Measurements from ENCODE around the gene DUS2.

The DUS2 gene

DNA sequence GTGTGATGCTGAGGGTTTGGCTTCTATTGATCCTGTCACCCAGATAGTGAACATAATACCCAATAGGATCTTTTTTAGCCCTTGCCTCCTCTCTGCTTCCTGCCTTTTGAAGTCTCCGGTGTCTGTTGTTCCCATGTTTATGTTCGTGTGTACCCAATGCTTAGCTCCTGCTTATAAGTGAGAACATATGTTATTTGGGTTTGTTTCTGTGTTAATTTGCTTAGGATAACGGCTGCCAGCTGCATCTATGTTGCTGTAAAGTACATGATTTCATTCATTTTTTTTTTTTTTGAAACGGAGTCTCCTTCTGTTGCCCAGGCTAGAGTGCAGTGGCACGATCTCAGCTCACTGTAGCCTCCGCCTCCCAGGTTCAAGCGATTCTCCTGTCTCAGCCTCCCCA, 23.0 kb downstream of the DUS2 start:
- no peak for DNase-seq (ENCODE audit: low read depth)

DNA sequence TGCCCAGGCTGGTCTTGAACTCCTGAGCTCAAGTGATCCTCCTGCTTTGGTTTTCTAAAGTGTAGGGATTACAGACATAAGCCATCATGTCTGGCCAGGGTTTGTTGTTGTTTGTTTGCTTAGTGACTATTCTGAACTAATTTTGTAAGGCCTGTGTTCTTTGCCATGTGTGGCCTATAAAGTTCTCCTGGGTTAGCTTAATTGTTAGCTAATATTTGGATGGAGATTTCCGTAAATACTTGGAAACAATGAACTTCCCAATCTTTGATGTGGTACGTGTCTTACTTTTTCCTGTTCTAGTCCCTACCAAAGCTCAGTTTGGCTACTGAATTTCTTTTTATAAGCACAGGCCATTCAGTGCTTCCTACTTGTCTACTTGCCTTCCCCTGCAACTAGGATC, 24.9 kb downstream of the DUS2 start:
- no peak for DNase-seq (ENCODE audit: low read depth)

DNA sequence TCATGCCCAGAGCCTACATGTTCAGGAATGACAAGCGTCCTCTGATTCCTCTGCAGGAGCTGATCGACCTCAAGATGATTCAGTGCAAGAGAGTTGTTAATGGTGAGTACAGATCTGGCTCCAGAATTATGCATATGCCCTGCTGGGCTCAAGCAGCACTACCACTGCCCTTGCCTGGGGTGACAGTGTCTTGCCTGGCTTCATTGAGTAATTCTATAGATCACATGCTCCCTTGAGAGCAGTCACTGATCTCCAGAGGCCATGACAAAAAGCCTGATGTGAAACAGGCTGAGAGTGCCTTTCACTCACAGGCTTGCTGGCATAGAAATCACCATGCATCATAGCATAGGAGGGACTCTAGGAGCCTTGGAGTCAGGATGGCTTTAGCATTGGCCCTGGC, 26.4 kb downstream of the DUS2 start:
- DNase-seq (ENCODE audit: low read depth), result no peak

DNA sequence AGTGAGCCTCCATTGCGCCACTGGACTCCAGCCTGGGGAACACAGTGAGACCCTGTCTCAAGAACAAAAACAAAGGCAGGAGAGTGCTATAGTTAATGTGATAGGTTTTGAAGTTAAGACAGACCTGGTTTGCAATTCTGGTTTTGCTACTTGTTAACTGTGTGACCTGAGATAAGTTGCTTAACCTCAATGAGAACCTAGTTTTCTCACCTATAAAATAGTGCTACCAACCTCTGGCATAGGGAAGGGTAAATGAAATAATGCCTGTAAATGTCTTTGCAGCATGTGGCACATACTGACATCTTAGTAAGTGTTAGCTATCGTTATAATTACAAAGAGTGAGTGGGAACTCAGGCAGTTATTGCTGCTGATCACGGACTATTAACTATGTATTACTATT, 32.3 kb downstream of the DUS2 start:
- no peak for DNase-seq (ENCODE audit: low read depth)

DNA sequence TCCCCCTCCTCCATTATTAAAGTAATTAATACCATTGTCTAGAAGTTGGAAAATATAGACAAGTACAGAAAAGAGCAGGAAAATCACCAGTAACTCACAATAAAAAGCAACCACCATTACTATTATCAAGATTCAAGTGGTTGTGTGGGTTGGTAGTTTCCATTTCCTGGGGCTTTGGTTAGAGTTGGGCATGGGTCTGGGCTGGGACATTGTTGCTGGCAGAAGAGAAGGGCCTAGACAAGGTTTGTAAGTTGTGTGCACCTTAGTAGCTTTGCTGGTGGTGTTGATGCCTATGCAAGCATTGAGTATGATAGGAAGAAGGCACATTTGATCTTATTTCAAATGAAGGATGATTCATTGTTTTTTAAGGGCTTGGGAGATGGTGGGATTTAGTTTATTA, 36.7 kb downstream of the DUS2 start:
- DNase-seq (ENCODE audit: low read depth), result no peak

DNA sequence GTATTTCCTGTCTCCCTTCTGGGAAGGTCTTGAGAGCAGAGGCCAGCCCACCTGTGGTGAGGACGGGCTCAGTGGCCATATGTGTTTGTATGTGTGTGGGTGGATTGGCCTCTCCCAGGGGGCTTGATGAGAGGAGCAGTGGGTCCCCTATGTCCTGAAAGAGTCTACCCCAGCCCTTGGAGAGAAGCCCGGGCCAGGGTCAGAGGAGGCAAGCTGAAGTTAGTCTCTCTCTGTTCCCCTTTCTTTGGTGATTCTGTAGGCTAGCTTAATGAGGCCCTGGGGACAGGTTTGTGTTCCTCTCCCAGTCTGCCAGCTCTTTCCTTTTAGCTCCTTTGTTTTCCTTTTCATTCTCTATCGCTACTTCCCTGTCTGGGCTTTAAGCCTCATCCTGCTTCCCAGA, 38.3 kb downstream of the DUS2 start:
- no peak for DNase-seq (ENCODE audit: low read depth)

DNA sequence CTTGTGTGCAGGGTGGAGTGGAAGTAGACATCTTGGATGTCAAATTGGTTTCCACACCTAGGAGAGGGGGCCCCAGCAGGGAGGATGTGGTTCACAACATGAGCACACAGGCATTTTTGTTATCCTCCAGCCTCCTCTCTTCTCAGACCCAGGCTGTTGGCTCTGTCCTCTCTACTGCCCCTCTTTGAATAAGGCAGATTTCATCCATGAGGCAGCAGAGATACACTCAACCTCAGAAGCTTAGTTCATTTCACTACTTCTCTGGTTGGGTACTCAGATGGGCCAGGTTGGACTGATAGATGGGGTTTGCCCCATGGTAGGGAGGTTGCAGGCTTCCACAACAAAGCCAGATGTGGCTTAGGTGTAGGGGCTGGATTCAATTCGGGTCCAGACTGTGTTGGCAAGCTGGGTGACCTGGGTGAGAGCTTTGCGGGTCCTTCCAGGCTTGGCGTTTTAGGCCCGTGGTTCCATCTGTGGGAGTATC, 39.9 kb downstream of the DUS2 start:
- no peak for DNase-seq (ENCODE audit: low read depth)

DNA sequence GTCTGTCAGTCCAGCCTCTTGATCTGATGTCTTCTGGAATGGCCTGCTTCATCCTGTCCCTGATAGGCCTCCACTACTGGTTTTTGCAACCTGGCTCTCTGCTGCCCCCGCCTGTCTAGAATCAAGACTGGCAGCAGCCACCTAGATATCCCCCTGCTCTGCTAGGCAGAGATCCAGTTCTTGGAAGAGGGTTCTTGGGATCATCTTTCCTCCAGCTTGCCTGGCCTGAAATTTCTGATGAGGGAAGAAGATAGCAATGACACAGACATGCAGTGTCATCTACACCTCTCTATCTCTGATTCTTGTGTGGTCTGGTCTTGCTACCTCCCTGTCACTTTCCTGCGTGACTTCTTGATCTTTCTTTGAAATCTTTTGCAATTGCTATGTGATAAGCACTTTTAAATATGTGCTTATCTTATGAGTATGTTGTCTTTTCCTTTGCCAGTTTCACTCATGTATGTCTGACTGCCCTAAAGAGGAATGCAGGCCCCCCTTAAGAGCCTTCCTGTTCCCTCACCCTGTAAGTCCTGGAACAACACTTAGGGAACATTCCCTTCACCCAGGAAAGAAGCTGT, 41.8 kb downstream of the DUS2 start:
- DNase-seq (ENCODE audit: low read depth), result peak; percentile 85

DNA sequence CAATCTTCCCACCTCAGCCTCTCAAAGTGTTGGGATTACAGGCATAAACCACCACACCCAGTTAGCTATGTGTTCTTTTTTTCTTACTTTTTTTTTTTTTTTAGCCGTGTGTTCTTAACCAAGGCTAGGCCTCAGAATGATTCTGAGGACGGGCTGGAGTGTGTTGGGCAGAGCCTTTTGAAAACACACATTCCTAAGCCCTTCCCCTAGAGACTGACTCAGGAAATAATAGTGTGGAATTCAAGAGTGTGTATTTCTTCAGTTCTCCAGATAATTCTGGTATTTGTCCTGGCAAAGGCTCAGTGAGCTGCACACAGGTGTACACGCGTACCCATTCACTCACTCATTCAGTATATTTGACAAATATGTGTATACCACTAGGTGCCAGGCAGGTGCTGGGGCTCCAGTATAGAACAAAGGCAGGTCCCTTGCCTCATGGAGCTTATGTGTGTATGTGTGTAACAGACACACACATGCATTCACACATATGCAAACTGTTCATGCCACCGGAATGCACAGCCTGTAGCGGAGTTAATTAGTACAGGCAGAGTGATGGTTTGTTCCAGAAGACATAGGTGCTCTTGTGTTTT, 42.7 kb downstream of the DUS2 start:
- peak; percentile 86 for DNase-seq (ENCODE audit: low read depth)

DNA sequence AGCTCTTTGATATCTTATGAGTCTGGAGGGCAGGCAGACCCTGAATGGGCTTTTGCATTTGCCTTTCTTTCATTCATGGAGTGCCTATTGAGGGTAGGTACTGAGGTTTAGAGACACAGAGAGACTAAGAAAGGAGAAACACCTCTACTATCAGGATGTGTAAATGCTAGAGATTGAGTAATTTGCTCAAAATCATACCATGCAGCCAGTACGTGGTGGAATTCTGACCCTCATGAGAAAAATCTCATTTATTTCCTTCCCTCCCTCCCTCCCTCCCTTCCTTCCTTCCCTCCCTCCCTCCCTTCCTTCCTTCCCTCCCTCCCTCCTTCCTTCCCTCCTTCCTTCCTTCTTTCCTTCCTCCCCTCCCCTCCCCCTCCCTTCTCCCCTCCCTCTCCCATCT, 43.7 kb downstream of the DUS2 start:
- no peak for DNase-seq (ENCODE audit: low read depth)

DNA sequence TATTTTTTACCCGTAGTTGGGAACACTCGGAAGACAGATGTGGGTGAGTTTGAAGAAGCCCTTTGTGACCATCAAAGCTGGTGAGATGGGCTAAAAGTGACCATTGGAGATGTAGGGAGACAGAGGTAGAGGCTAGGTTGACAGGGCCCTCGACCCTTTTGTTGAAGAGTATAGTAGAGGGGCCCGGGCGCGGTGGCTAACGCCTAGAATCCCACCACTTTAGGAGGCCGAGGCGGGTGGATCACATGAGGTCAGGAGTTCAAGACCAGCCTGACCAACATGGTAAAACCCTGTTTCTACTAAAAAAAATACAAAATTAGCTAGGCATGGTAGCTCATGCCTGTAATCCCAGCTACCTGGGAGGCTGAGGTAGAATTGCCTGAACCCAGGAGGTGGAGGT, 45.8 kb downstream of the DUS2 start:
- no peak for DNase-seq (ENCODE audit: low read depth)

DNA sequence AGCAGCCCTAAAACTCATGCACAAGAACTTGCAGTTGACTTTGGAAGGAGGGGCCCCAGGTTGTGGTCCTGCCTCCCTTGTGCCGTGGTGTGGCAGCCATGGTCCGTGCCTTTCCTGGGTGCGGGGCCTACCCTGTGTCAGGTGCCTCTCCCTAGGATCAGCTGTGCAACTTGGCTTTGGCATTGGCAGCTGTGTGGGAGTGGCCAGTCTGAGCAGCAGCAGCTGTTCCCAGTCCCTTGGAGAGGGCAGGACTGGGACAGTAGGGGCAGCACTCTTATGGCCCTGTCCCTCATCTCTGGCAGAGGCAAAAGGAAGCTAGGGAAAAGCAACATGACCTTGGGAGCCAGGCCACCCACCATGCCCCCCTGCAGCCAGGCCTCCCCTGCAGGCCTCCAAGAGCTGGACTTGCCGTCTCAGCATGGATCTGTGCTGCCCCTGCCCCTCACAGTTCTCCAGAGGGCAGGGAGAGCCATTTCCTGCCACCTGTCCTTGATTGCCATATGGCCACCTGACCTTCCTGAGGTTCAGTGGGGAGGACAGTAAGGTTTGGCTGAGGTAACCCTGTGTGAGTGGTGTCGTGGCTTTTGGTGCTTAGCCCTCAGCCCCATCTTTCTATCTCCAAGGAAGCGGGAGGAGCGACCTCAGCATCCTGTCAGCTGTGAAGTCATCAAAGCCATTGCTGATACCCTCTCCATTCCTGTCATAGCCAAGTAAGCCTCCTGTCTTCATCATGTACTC, 46.6 kb downstream of the DUS2 start:
- DNase-seq (ENCODE audit: low read depth), result no peak

DNA sequence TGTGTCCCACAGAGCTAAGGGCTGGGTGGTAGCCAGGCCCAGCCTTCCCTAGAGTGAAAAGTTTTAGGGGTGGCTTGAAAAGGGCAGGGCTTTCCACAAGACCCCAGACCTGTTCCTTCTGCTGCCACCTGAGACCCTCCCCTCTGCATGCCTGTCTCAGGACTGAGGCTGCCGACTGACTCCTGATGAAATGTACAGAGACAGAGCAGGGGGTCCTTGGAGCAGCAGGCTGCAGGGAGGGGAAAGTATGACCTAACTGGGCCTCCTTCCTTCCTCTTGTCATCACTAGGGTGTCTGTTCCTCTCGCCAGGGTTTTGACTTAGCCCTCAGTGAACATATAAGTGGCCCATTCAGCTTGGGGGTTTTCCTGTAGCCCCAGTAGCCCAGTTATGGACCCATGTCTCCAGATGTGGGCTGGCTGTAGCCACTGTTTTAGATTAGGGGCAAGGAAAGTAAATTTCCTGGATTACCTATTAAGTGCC, 47.2 kb downstream of the DUS2 start:
- no peak for DNase-seq (ENCODE audit: low read depth)

DNA sequence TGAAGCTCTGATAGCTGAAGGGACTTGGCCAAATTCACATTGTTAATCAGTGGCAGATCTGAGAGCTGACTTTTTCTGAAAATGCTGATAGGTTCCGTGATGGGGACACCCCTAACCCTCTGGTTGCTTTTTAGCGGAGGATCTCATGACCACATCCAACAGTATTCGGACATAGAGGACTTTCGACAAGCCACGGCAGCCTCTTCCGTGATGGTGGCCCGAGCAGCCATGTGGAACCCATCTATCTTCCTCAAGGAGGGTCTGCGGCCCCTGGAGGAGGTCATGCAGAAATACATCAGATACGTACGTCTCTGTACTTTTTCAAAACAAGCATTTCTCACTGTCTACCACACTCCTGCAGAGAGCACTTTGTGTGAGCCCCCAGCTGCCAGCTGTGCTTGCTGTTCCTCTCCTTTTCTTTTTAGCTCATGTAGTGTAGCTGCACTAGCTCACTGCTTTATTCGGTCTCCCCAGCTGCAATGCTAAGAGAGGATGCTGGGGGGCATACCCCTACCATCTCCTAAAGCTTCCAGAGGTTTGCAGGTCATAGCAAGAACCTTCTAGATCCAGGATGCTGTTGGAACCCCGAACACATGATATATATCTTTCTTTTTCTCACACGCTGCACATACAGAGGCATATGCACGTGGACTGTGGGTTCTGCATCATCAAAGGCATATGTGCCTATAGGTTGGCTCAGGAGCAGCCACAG, 47.9 kb downstream of the DUS2 start:
- DNase-seq (ENCODE audit: low read depth), result no peak

DNA sequence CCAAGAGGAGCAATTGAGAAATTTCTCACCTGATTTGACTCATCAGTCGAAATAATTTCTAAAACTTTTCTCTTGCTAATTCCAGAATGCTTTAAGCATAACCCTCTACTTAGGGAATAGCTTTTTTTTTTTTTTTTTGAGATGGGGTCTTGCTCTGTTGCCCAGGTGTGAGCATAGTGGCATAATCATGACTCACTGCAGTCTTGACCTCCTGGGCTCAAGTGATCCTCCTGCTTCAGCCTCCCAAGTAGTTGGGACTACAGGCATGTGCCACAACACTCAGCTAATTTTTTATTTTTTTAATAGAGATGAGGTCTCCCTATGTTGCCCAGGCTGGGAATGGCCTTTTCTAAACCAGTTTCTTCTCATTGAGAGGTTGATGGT, 48.4 kb downstream of the DUS2 start:
- no peak for DNase-seq (ENCODE audit: low read depth)

DNA sequence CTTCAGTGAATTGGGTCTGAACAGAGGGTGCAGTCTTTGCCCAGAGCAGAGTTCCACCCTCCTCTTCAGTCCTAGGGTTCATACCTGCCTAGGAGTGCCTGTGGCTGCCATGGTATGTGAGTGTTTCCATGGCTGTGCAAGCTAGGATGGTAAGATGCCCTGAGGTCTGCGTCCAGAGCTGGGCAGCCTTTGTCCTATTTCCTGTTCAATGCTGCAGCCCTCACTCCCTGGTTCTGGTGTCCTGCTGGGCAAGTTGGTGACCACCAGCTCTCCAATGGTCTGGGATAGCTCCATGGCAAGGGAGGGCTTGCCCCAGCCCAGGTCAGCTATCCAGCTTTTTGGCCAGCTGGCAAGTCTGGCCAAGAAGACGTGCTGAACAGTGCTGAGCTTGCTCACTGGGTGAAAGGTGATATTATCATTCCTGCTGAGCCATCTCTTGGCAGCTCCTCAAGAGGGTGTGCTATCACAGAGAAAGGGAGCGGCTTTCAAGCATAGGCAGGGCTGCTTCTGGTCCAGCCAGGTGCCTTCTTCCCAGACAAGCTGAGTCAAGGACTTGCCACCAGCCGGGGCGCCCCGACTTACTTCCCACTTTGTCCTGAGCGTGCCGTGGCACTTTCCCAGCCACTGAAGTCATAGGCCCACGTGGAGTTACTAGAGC, 49.1 kb downstream of the DUS2 start:
- DNase-seq (ENCODE audit: low read depth), result peak; percentile 84

DNA sequence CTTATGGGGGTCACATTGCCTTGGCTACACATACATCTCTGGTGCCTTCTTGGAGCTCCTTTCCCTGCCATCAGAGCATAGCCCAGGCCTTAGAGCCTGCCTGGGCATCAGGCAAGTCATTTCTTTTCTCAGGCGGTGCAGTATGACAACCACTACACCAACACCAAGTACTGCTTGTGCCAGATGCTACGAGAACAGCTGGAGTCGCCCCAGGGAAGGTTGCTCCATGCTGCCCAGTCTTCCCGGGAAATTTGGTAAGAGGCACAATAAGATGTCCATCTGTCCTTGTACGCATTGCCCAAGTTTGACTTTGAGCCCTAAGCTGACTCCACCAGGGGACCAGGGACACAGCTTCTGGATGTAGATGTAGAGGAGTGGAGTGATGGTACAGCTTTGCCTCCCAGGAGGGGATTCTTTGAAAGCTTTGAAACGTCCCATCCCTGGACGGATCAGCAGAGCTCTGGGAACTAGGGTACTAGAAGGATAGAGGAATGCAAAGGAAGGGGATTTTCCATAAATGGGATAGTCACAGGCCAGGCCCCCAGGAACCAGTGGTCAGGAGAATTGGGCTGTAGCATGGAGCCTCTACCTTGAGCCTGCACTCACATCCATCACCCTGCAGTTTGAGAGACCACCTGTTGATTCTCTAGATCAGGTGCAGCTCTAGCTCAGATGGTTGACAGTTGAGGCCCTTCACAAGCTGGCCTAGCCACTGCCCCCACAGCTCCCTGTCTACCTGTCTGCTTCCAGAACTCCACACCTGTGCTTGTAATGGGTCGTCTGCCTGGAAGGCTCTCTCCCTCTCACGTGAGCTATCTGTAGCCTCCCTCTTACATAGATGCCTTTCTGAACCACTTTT, 51.0 kb downstream of the DUS2 start:
- no peak for DNase-seq (ENCODE audit: low read depth)

DNA sequence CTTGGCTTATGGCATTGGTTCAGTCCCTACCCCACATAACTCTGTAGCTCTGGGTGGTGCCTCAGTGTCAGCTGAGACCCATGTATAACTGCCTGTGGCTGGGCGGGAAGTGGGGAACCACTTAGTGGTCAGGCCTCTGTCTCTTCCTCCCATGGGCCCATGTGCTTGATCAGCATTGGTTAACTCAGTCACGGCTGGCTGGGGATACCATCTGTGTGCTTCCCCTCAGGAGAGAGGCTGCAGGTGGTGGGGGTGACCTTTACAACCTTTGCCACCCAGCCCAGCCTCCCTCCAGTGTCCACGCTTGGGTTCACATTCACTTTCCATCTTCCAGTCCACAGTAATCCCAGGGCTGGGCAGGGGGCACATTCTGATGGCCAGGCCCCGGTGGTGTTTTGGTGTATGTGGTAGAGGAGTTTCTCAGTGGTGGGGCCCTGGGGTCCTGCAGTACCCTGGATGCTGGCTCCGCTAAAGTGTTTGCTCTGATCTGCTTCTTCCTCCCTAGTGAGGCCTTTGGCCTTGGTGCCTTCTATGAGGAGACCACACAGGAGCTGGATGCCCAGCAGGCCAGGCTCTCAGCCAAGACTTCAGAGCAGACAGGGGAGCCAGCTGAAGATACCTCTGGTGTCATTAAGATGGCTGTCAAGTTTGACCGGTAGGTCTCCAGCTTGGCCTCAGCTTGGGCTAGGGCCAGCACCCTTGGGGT, 51.9 kb downstream of the DUS2 start:
- DNase-seq (ENCODE audit: low read depth), result no peak

DNA sequence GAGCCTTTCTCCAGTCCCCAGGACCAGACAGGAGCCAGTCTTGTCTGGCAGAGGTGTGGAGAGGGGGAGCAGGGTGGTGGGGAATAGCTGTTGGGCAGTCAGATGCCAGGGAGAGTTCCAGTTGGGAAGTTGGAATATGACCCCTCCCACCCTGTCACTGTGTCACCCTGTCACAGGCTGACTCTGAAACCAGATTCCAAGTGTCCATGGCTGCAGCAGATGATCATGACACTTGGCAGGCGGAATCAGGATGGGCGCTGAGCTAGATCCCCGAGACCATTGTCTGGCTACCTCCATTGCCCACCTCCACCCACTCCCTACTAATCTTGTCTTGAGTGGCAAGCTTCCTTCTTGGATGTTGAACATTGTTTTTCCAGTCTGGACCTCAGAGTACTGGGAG, 52.9 kb downstream of the DUS2 start:
- no peak for DNase-seq (ENCODE audit: low read depth)

DNA sequence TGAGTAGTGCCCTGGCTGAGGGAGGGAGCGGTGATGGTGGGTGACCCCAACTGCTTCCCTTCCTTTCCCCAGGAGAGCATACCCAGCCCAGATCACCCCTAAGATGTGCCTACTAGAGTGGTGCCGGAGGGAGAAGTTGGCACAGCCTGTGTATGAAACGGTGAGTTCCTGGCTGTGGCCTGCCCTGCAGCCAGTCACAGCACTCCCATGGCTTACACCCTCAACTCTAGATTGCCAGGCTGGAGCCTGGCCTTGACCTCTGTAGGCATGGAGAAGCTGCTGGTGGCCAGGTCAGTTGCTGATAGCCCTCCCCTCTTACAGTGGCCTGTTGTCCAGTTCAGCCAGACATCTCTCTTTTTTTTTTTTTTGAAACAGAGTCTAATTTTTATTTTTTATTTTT, 53.5 kb downstream of the DUS2 start:
- no peak for DNase-seq (ENCODE audit: low read depth)
